Peyer's patch (tissue), 4 donors: Measurements from ENCODE around the gene ADGRF1.
A peak's percentile ranks its signal among the peaks of the same experiment; 100 is the strongest.

Experiments used
- POLR2A ChIP-seq, 2 donors: fragments of 450-650 bp; IDR thresholded peaks; one replicate each; pipeline ENCODE4 v1.5.1; 2017; ENCODE audit warnings: antibody characterized with exemption in 2 of 2, mild to moderate bottlenecking in 2 of 2, moderate library complexity in 2 of 2
- TF ChIP-seq, protein P1 (sequence below), 6 experiments: fragments of 450-650 bp in 4 of 6; fragments of 200-600 bp in 2 of 6; sonication (generic) in 1 of 6; IDR thresholded peaks; one replicate each; pipeline ENCODE4 v1.5.1; 2017 to 2019; ENCODE audit warnings: antibody characterized with exemption in 6 of 6, mild to moderate bottlenecking in 3 of 6, moderate library complexity in 1 of 6

DNA sequence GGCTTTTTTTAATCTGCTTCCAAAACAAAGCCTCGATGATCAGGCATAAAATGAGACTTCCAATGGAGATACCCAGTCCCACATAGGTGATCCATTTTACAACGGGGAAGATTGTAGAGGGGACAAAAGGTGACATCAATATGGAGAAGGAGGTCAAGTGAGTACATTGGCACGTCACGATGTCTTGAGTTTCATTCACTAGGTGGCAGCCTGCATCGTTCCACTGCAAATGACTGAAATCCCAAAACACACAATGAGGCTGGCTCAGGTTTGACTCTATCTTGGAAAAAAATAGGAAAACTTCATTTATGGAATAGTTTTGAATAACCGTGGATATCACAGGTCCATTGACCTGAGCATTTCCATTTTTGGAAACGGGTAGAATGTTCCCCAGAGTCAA, 32.5 kb downstream of the ADGRF1 start:
- TF ChIP-seq POLR2A (IDR thresholded peaks at IDR 0.05), result no peak
- TF ChIP-seq, protein P1, sequence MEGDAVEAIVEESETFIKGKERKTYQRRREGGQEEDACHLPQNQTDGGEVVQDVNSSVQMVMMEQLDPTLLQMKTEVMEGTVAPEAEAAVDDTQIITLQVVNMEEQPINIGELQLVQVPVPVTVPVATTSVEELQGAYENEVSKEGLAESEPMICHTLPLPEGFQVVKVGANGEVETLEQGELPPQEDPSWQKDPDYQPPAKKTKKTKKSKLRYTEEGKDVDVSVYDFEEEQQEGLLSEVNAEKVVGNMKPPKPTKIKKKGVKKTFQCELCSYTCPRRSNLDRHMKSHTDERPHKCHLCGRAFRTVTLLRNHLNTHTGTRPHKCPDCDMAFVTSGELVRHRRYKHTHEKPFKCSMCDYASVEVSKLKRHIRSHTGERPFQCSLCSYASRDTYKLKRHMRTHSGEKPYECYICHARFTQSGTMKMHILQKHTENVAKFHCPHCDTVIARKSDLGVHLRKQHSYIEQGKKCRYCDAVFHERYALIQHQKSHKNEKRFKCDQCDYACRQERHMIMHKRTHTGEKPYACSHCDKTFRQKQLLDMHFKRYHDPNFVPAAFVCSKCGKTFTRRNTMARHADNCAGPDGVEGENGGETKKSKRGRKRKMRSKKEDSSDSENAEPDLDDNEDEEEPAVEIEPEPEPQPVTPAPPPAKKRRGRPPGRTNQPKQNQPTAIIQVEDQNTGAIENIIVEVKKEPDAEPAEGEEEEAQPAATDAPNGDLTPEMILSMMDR (IDR thresholded peaks at IDR 0.05), result peak in 1 of 6 experiments; percentile 22
